ENCODE data around the gene SGCG.

The SGCG gene

GRCh38 chr13:23339225-23339624 lies 158.4 kb downstream of the SGCG start:
- no peak for DNase-seq

- no peak for DNase-seq
Observed at GRCh38 chr13:23344931-23345595, 164.3 kb downstream of the SGCG start.

DNA sequence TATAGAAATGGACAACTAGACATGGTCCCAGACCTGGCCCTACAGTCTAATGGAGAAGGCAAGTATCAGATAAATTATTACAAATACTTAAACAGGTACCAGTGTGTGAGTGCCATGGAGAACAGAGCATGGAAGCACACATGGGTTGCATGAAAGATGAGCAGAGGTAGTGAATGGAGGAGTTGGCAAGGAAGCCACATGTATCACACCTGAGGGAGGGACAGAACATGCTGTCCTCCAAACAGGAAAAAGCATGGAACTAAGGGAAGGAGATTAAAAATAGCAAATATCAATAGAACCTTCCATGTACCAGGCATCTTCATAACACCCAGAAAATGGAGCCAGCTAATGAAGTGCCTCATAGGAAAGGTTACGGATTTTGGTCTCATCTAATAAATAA lies 166.8 kb downstream of the SGCG start:
- DNase-seq, result no peak

DNA sequence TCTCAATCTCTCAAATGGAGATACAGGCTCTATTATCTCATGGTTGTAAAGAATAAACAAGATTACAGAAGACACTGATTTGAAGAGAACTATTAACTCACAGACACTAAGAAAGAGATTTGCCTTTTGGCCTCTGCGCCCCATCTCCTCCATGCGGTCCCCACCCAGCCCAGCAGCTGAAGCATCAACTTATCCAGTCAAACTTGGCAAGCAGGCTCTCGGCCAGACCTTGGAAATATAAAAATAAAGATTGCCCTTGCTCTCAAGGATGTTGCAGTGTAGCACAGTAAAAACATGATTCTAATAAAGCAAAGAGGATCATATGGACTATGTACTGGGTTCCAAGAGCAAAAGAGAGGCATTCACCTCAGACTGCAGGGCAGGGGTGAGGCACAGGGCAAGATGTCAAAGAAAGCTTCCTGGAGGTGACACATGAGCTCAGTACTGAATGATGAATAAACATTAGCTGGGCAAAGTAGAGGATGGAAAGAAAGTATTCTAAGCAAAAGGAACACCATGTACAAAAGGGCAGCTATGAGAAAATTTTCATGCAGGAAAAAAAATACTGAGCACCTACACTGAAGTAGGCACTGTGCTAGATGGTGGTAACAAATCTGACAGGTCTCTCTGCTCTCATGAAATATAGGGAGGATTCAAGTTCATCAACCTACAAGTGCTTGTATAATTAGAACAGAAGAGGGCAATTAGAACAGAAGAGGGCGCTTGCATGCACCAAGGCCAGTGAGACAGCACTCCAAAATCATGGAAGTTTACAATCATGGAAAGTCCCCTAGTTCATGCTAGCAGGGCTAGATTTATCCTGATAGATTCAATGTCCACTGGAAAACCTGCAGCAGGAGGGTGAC lies 167.7 kb downstream of the SGCG start:
- DNase-seq, result no peak

- DNase-seq, result no peak
Observed at GRCh38 chr13:23349161-23349897, 168.6 kb downstream of the SGCG start.

DNA sequence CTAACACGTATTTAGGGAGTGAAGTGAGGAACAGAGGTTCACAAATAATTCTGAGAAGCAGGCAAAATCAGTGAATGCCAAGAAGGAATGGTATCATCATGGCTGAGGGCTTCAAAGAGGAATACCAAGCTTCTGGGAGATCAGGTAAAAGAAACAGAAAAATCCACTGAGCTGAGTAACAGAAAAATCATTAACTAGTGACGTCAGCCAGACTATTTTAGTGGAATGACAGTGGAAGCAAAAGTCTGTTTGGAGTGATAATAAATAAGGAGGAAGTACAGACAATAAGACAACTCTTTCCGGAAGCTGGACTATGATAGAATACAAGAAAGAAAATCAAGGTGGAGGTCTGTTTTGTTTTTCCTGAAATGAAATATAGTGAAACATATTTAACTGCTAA lies 169.2 kb downstream of the SGCG start:
- no peak for DNase-seq

- no peak for DNase-seq
Observed at GRCh38 chr13:23352161-23352560, 171.4 kb downstream of the SGCG start.

GRCh38 chr13:23354520-23354919 lies 173.7 kb downstream of the SGCG start:
- no peak for DNase-seq

- no peak for DNase-seq
Observed at GRCh38 chr13:23356368-23356767, 175.6 kb downstream of the SGCG start.

- DNase-seq, result no peak
Observed at GRCh38 chr13:23357349-23357748, 176.6 kb downstream of the SGCG start.

DNA sequence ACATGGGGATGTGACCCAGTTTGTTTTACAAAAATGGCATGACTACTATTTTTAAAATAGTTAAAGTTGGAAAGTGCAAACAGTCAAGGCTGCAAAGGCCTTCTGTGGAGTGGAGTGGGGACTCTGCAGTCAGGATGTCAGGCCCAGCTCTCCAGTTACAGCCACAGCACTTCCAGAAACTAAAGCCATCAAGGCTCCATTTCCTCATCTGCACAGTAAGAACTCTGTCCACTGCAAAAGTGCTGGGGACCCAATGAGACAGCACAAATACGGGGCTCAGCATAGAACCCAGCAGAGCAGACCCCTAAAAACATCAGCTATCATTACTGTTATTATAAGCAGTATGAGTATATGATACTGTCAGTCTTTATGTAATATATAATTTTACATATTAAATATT lies 179.1 kb downstream of the SGCG start:
- no peak for DNase-seq

DNA sequence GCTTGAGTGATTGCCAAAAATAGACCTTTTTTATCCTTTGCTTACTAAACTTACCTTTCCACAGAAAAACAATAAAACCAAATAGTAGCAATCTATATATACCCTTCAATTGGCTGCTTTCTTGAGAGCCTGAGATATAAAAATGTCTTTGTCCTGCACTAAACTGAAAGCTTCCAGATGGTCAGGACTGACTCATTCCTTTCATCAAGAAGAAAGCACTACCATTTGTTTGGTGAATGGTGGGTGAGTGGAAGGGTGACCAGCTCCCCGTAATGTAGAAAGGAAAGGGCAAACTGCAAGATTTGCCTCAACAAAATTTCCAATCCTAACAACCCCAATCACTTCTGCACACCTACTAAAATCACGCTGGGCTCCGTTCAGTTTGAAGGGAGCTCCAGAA lies 184.9 kb downstream of the SGCG start:
- no peak for DNase-seq

GRCh38 chr13:23367907-23368306 lies 187.1 kb downstream of the SGCG start:
- no peak for DNase-seq

DNA sequence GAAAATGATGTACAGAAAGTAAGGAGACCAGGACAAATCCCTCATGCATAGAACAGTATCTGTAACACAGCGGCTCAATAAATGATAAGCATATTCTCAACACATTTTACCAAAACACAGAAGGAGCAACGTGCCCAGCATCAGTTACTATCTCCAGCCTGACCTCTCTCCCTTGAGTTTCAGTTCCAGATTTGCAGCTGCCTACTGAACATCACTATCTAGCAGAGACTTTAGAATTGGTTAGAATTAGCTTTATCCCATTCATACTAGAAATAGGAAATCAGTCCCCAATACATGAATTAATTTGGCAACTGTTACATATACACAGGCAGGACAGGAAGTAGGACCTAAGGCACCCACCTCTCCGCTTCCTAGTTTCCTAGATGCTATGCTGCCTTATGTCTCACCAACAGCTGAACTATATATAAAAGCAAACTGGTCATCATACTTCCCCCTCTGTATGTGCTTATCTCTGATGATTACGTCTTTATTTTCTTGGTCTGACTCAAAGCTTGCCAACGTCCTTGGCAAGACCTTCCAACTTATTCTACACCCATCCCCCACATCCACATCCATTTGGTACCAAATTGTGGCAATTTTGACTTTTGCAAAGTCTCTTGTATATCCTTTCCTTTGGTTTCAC lies 191.6 kb downstream of the SGCG start:
- no peak for DNase-seq

Measured in CD4-positive, alpha-beta T cell treated with Interleukin-1 beta for 1 hour (primary cell).